ENCODE data around the gene NIPSNAP2.
"Not testable (repeated sequence)": the region's sequence is repeated elsewhere in the genome, so short reads cannot be mapped to it uniquely, and the experiment has no call there.

The NIPSNAP2 gene

DNA sequence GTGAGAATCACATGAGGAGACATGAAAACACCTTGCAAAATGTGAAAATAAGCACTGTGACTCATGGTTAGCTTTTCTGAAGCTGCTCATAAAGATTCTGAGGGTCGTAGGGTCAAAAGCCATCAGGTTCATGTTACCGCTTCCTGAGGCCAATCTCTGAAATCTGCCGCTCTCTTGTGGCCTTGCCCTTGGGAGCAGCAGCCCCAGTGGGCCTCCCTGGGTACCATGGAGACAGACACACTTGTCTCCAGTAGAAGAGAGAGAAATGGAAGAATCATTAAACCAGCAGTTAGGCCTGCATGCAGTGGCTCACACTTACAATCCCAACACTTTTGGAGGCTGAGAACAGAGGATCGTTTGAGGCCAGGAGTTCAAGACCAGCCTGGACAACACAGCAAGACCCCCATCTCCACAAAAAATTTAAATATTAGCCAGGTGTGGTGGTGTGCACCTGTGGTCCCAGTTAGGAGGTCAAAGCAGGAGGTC, 42.8 kb downstream of the NIPSNAP2 start:
- H3K4me3 ChIP-seq (ENCODE audit: low read length): no peak overlapping the region
- no peak for DNase-seq (ENCODE audit: low read depth)
- TF ChIP-seq, protein P1, sequence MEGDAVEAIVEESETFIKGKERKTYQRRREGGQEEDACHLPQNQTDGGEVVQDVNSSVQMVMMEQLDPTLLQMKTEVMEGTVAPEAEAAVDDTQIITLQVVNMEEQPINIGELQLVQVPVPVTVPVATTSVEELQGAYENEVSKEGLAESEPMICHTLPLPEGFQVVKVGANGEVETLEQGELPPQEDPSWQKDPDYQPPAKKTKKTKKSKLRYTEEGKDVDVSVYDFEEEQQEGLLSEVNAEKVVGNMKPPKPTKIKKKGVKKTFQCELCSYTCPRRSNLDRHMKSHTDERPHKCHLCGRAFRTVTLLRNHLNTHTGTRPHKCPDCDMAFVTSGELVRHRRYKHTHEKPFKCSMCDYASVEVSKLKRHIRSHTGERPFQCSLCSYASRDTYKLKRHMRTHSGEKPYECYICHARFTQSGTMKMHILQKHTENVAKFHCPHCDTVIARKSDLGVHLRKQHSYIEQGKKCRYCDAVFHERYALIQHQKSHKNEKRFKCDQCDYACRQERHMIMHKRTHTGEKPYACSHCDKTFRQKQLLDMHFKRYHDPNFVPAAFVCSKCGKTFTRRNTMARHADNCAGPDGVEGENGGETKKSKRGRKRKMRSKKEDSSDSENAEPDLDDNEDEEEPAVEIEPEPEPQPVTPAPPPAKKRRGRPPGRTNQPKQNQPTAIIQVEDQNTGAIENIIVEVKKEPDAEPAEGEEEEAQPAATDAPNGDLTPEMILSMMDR (IDR thresholded peaks at IDR 0.05; ENCODE audit: insufficient read depth, low read depth, low read length, missing control alignments): no peak

DNA sequence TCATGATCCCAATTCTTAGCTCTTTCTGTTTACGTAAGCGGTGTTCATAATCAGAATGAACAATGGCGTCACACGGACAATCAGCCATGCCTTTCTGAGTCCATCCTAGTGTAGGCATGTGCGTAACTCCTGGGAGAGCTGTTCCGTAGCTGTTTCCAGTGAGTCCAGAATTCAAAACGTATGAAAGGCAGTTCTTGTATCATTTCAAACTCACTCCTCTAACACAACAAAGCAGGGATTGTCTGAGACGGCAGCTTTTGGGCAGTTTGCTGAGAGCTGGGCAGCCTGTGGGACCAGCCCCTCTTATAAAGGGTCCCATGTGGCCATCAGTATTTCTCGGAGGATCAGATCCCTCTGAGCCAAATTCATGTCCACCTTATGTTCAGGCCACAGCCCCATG, 43.5 kb downstream of the NIPSNAP2 start:
- TF ChIP-seq, protein P1 (IDR thresholded peaks at IDR 0.05; ENCODE audit: insufficient read depth, low read depth, low read length, missing control alignments): no peak
- no peak for DNase-seq (ENCODE audit: low read depth)
- no peak overlapping the region for H3K4me3 ChIP-seq (ENCODE audit: low read length)

DNA sequence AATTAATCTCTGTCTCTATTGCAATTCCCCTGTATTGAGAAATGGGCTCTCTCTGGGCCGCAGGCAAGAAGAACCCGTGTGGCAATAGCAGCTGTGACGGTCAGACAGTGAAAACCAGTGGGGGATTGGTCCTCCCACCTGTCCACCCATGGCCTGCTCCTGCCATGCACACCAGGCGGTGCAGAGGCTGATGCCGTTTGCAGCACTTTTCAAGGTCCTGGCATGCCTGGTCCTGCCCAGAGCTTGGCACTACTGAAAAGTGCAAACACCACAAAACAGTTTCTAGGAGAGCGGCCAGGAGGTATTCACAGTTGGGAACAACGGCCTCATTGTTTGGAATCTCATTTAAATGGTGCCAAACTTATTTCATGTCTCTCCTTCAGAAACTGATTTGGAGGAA, 45.3 kb downstream of the NIPSNAP2 start:
- DNase-seq (ENCODE audit: low read depth): peak; percentile 91

DNA sequence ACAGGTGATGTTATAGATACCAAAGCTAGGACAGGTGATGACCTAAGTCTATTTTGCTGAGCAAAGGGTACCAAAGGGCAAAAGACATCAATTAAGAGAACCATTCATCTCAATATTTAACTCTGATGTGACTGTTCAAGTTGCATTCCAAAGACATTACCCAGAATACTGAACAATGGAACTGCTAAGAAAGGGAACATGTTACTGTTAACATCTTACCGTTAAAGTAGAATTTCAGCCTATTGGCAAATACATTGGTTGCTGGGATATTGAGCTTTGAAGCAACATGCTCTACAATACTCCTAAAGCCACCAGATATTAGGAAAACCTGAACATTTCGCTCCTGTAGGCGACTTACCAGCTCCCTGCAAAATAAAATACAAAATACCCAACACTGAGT, 52.6 kb downstream of the NIPSNAP2 start:
- DNase-seq (ENCODE audit: low read depth): peak; percentile 14
- not testable (repeated sequence) for H3K4me3 ChIP-seq (ENCODE audit: low read length)

More for the DNA sequence above, 45.3 kb downstream of the NIPSNAP2 start:
- TF ChIP-seq, protein P1 (IDR thresholded peaks at IDR 0.05; ENCODE audit: insufficient read depth, low read depth, low read length, missing control alignments): peak; percentile 20
- H3K4me3 ChIP-seq (ENCODE audit: low read length): no peak overlapping the region

DNA sequence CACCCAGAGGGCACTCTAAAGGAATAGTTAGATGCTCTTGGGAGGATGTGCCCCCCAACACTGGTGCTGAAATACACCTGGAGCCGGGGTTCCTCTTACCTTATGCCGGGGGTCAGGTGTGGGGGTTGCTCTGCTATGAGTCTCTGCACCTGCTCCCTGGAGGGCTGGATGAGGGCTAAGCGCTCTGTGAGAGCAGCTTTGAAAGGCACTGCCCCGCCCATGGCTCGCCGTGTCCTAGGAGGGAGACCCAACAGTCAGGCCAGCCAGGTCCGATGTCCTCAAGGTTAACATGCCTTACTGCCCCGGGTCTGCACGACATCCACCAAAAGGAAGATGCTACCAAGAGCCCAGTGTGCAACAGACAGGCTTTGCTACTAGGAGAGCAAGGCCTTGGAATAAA, 55.1 kb downstream of the NIPSNAP2 start:
- no peak overlapping the region for H3K4me3 ChIP-seq (ENCODE audit: low read length)
- TF ChIP-seq, protein P1 (IDR thresholded peaks at IDR 0.05; ENCODE audit: insufficient read depth, low read depth, low read length, missing control alignments): no peak
- DNase-seq (ENCODE audit: low read depth): no peak

DNA sequence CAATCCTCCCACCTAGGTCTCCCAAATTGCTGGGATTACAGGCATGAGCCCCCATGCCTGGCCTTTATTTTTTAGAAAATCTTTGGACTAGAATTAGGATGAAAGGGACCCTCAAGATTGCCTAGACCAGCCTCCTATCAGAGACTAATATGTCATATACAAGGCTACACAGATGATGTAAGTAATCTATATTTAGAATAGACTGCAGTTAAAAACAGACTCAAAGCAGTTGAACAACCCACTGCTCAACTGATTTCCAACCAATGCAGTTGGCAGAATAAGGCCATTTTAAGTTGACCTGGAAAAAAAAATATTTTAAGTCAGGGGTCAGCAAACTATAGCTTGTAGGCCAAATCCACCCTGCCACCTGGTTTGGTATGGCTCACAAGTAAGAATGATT, 59.1 kb downstream of the NIPSNAP2 start:
- no peak overlapping the region for H3K4me3 ChIP-seq (ENCODE audit: low read length)
- TF ChIP-seq, protein P1 (IDR thresholded peaks at IDR 0.05; ENCODE audit: insufficient read depth, low read depth, low read length, missing control alignments): no peak
- no peak for DNase-seq (ENCODE audit: low read depth)

DNA sequence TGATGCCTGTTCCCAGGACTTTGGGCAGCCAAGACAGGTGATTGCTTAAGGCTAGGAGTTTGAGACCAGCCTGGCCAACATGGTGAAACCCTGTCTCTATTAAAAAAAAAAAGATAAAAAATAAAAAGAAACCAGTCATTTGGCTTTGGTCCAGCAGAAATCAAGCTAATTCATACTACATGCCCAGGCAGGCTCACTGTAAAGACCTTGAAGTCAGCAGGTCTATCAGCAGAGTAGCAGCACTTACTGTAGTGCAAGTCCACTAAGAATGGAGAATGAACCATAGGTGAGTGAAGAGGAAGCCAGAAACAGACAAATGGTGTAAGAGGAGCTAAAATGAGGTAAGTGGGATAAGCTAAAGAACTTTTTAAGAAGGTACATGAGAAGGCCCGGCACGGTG, 62.2 kb downstream of the NIPSNAP2 start:
- DNase-seq (ENCODE audit: low read depth): peak; percentile 88
- TF ChIP-seq, protein P1 (IDR thresholded peaks at IDR 0.05; ENCODE audit: insufficient read depth, low read depth, low read length, missing control alignments): no peak
- no peak overlapping the region for H3K4me3 ChIP-seq (ENCODE audit: low read length)
